Measurements from ENCODE around the gene BMS1. TPM values are rescaled to one million over a fixed set of nuclear protein-coding genes. Genes with fewer than 3 reads are reported as not detected.

BMS1 gene
- total and polyA plus RNA-seq, 2 of the 8 experiments (the other 6 are each of a cell fraction or from before 2014, with no cell fraction given) = 3.7 to 34.6 TPM

- TF ChIP-seq KDM5A (IDR thresholded peaks at IDR 0.05; ENCODE audit: low read length) (no peak), CEBPB (IDR thresholded peaks at IDR 0.05; ENCODE audit: low read depth, low read length) (no peak), BACH1 (IDR thresholded peaks at IDR 0.05; ENCODE audit: low read length) (no peak), EZH2 (IDR thresholded peaks at IDR 0.05; ENCODE audit: low read depth, low read length, severe bottlenecking) (no peak), RNF2 (IDR thresholded peaks at IDR 0.05; ENCODE audit: borderline replicate concordance, low read depth, low read length, missing control alignments, poor library complexity, severe bottlenecking) (no peak), TCF12 (IDR thresholded peaks at IDR 0.05; ENCODE audit: low read depth, low read length) (no peak), TAF7 (optimal IDR thresholded peaks at IDR 0.05; ENCODE audit: borderline replicate concordance, low read depth, low read length) (no peak), KDM1A (IDR thresholded peaks at IDR 0.05; ENCODE audit: borderline replicate concordance, low read length) (no peak), BRCA1 (IDR thresholded peaks at IDR 0.05; ENCODE audit: low read depth, low read length) (no peak), EP300 (IDR thresholded peaks at IDR 0.05; ENCODE audit: borderline replicate concordance in 1 of 2, low read depth in 2 of 2, low read length in 2 of 2) (no peak)
These were observed 97.0 kb downstream of the BMS1 start (continued) for GRCh38 chr10:42879380-42880254.
